H1 (cell line): ENCODE measurements around the gene GBGT1. TPM values are rescaled to one million over a fixed set of nuclear protein-coding genes. Genes with fewer than 3 reads are reported as not detected.

Experiments
- EP300 ChIP-seq, 2 experiments: IDR thresholded peaks; 1 replicate in 1 of 2; 2 replicates in 1 of 2; pipeline ENCODE4 v1.6.1; 2011 to 2012; ENCODE audit warnings: low read depth in 2 of 2, low read length in 2 of 2, mild to moderate bottlenecking in 2 of 2, borderline replicate concordance in 1 of 2, inconsistent platforms in 1 of 2, moderate library complexity in 1 of 2
- FOSL1 ChIP-seq: IDR thresholded peaks from 2 replicates; pipeline ENCODE4 v1.6.1; 2011; ENCODE audit warnings: mild to moderate bottlenecking, low read depth, low read length, moderate library complexity; ENCODE audit not compliant: insufficient read depth
- POLR2AphosphoS5 ChIP-seq: IDR thresholded peaks from 2 replicates; pipeline ENCODE4 v1.6.1; 2011; ENCODE audit warnings: low read depth, low read length
- polyA plus RNA-seq, 7 experiments: library from polyadenylated mRNA; depleted of rRNA in 3 of 7; stranded (reverse) in 5 of 7; unstranded in 2 of 7; fragments of >200 nt in 5 of 7; fragments of 200-250 nt in 2 of 7; gene quantifications; 1 replicate in 5 of 7; 2 replicates in 1 of 7; 4 replicates in 1 of 7; pipeline versions ENCODE4 v1.2.1 to v1.2.3, GENCODE V29; 2011 to 2013; ENCODE audit warnings: missing spikeins in 2 of 7, mixed read lengths in 2 of 7
- total RNA-seq: library from RNA; stranded (reverse); fragmentation: NEBNext Ultra II Directional; extraction: Animal tissue kit (Norgen Biotek cat#: 25700); gene quantifications from 2 replicates; pipeline ENCODE4 v1.2.1, GENCODE V29; 2021

The GBGT1 gene
- total and polyA plus RNA-seq, 2 of the 8 experiments (the other 6 are each of a cell fraction or from before 2014, with no cell fraction given), result 7.1 to 9.7 TPM

GRCh38 chr9:133141833-133142595, 21.7 kb downstream of the GBGT1 start (continued):
- TF ChIP-seq FOSL1, result no peak
- TF ChIP-seq POLR2AphosphoS5, result no peak
- TF ChIP-seq EP300 (IDR thresholded peaks at IDR 0.05; ENCODE audit: borderline replicate concordance in 1 of 2, low read depth in 2 of 2, low read length in 2 of 2), result no peak
